Smooth muscle cell (in vitro differentiated cells): ENCODE measurements around the gene VPS37D. TPM values are rescaled to one million over a fixed set of nuclear protein-coding genes. Genes with fewer than 3 reads are reported as not detected.
"Not testable (repeated sequence)": the region's sequence is repeated elsewhere in the genome, so short reads cannot be mapped to it uniquely, and the experiment has no call there.

ENCODE experiments used
- DNase-seq: peaks from one replicate; lab custom pipeline; 2025; ENCODE audit not compliant: unreplicated experiment; lab: John Stamatoyannopoulos, UW
- H2AFZ ChIP-seq: fragments of 200-600 bp; sonication (generic); 2 replicates; pipeline ENCODE4 v1.6.0; 2016; ENCODE audit warnings: antibody characterized with exemption, low read depth, mild to moderate bottlenecking
- H3F3A ChIP-seq: fragments of 200-600 bp; sonication (generic); 2 replicates; pipeline ENCODE4 v1.6.0; 2017; ENCODE audit warnings: antibody characterized with exemption, low read depth
- H3K27ac ChIP-seq: fragments of 200-600 bp; sonication (generic); 2 replicates; pipeline ENCODE4 v1.5.1; 2016; ENCODE audit warnings: low read depth, mild to moderate bottlenecking
- H3K27me3 ChIP-seq: fragments of 200-600 bp; sonication (generic); 2 replicates; pipeline ENCODE4 v1.6.1; 2016; ENCODE audit warnings: low read depth, mild to moderate bottlenecking
- H3K36me3 ChIP-seq: fragments of 200-600 bp; sonication (generic); 2 replicates; pipeline ENCODE4 v1.5.1; 2016; ENCODE audit warnings: low read depth
- H3K4me1 ChIP-seq: fragments of 200-600 bp; sonication (generic); 2 replicates; pipeline ENCODE4 v1.5.1; 2016; ENCODE audit warnings: low read depth
- H3K4me2 ChIP-seq: fragments of 200-600 bp; sonication (generic); 2 replicates; pipeline ENCODE4 v1.6.0; 2016; ENCODE audit warnings: mild to moderate bottlenecking
- H3K4me3 ChIP-seq: fragments of 200-600 bp; sonication (generic); 2 replicates; pipeline ENCODE4 v1.5.1; 2016; ENCODE audit warnings: mild to moderate bottlenecking
- H3K79me2 ChIP-seq: fragments of 200-600 bp; sonication (generic); 2 replicates; pipeline ENCODE4 v1.6.0; 2016; ENCODE audit warnings: low read depth, mild to moderate bottlenecking
- H3K9ac ChIP-seq: fragments of 200-600 bp; sonication (generic); 2 replicates; pipeline ENCODE4 v1.6.0; 2016; ENCODE audit warnings: low read depth
- H3K9me3 ChIP-seq: fragments of 200-600 bp; sonication (generic); replicated peaks from 2 replicates; pipeline ENCODE4 v1.5.1; 2016; ENCODE audit warnings: low read depth
- H4K20me1 ChIP-seq: fragments of 200-600 bp; sonication (generic); 2 replicates; pipeline ENCODE4 v1.6.0; 2016; ENCODE audit warnings: low read depth
- WGBS: methylation state at CpG from one replicate; pipeline ENCODE4 v1.1.7; 2016; ENCODE audit warnings: low lambda C conversion rate; 5-methylcytosine and 5-hydroxymethylcytosine counted together
- polyA plus RNA-seq: library from polyadenylated mRNA; unstranded; fragments of >200 nt; fragmentation: Nextera tagmentation; extraction: Ambion mirVana; gene quantifications from 2 replicates; pipeline ENCODE4 v1.2.1, GENCODE V29; 2016
- total RNA-seq: library from RNA; depleted of rRNA; stranded (reverse); fragments of >200 nt; gene quantifications from 2 replicates; pipeline ENCODE4 v1.2.3, GENCODE V29; 2014
- TF ChIP-seq, protein P1 (sequence below): fragments of 200-600 bp; sonication (generic); IDR thresholded peaks from 2 replicates; pipeline ENCODE4 v1.5.1; 2017; ENCODE audit warnings: borderline replicate concordance, mild to moderate bottlenecking, antibody characterized with exemption; ENCODE audit not compliant: insufficient read depth, poor library complexity, severe bottlenecking

The VPS37D gene
- total and polyA plus RNA-seq, 2 experiments from 2014 or later: 7.1 to 8.7 TPM

DNA sequence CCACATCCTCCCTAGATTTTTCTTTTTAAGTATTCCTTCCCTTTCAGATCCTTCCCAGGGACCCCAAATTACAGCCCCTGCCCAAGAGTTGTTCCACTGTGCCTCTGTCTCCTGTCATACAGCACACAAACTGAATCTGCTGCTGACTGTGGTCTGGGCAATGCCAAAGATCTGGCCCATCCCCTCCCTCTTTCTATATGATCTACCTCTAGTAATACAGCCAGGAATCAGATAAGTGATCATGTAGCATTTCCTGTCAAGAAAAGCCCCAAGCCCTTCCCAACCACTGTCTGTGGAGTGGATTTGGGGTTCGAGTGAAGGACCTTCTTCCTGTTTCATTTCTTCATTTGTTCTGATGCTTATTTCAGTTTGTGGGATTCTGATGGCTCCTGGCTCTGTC is 45.1 kb downstream of the VPS37D start:
- no peaks in the 10 kb centered on the region for H3K27me3 ChIP-seq
- DNase-seq: no peak
- 85% methylated on average over 1 of the region's 1 CpG for WGBS
- H3K4me3 ChIP-seq: no peak overlapping the region
- TF ChIP-seq, protein P1, sequence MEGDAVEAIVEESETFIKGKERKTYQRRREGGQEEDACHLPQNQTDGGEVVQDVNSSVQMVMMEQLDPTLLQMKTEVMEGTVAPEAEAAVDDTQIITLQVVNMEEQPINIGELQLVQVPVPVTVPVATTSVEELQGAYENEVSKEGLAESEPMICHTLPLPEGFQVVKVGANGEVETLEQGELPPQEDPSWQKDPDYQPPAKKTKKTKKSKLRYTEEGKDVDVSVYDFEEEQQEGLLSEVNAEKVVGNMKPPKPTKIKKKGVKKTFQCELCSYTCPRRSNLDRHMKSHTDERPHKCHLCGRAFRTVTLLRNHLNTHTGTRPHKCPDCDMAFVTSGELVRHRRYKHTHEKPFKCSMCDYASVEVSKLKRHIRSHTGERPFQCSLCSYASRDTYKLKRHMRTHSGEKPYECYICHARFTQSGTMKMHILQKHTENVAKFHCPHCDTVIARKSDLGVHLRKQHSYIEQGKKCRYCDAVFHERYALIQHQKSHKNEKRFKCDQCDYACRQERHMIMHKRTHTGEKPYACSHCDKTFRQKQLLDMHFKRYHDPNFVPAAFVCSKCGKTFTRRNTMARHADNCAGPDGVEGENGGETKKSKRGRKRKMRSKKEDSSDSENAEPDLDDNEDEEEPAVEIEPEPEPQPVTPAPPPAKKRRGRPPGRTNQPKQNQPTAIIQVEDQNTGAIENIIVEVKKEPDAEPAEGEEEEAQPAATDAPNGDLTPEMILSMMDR: no peak
- H3K79me2 ChIP-seq: peaks cover 49% of the 10 kb centered on the region
- no peaks in the 10 kb centered on the region for H3K9me3 ChIP-seq
- H4K20me1 ChIP-seq: peaks cover 96% of the 10 kb centered on the region
- no peak overlapping the region for H3K4me2 ChIP-seq
- H3K4me1 ChIP-seq: no peaks in the 10 kb centered on the region
- no peak overlapping the region for H3K27ac ChIP-seq
- H2AFZ ChIP-seq: no peak overlapping the region
- no peaks in the 10 kb centered on the region for H3K36me3 ChIP-seq
- H3K9ac ChIP-seq: no peak overlapping the region
- peaks cover 4% of the 10 kb centered on the region for H3F3A ChIP-seq

DNA sequence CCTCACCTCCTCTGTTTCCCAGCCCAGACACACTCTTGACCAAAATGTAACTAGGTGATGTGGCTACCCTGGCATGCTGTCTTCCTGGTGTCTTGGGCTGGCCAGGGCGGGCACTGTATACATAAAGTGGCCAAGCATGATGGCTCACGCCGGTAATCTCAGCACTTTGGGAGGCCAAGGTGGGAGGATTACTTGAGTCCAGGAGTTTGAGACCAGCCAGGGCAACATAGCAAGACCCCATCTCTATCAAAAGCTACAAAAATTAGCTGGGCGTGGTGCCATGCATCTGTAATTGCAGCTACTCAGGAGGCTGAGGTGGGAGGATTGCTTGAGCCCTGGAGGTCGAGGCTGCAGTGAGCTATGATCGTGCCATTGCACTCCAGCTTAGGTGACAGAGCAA is 45.7 kb downstream of the VPS37D start:
- H2AFZ ChIP-seq, H3K4me3 ChIP-seq, H3K9ac ChIP-seq, H3K9me3 ChIP-seq, H3K4me1 ChIP-seq, DNase-seq, H3K36me3 ChIP-seq, H3K4me2 ChIP-seq, H3F3A ChIP-seq, H3K27me3 ChIP-seq, H3K27ac ChIP-seq: not testable (repeated sequence)
- H4K20me1 ChIP-seq: peaks cover 97% of the 10 kb centered on the region
- WGBS: over 99% methylated on average over 6 of the region's 6 CpGs
- H3K79me2 ChIP-seq: peaks cover 49% of the 10 kb centered on the region

DNA sequence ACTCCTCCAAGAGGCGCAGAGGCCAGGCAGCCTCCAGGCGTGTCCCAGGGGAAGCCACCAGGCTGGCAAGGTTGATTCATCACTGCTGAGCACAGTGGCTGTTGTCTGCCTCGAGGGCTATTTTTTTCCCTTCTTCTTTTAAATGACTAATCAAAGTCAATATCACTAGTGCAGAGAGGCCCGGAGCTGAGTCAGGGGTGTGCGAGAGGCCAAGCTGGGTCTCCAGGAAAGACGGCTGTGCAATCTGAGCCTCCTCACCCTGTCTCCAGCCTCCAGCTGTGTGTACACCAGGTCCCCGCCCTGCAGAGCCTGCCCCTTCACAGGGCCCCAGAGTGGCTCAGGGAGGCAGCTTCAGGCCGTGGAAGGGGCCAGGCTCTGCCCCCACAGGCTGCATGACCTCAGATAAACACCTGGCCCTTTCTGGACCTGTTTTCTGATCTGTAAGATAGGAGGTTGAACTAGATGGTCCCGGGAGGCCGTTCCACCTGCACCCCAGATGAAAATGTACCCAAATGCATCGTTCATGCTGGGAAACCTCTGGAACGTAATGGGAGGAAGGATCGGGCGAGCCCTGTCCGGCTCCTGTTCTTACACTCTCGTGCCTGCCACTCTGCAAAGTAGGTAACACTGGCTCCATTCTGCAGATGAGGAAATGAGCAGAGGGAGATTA is 48.2 kb downstream of the VPS37D start:
- WGBS: 39% methylated on average over 16 of the region's 16 CpGs
- H3K9ac ChIP-seq: no peak overlapping the region
- H4K20me1 ChIP-seq: peaks cover 76% of the 10 kb centered on the region
- H3K9me3 ChIP-seq: no peaks in the 10 kb centered on the region
- H3K4me2 ChIP-seq: peak overlapping the region; percentile 90
- no peaks in the 10 kb centered on the region for H3K27me3 ChIP-seq
- peak overlapping the region; percentile 69 for H3K27ac ChIP-seq
- no peaks in the 10 kb centered on the region for H3K36me3 ChIP-seq
- peaks cover 4% of the 10 kb centered on the region for H3F3A ChIP-seq
- H3K4me1 ChIP-seq: no peaks in the 10 kb centered on the region
- DNase-seq: peak; percentile 62
- TF ChIP-seq, protein P1: no peak
- H3K79me2 ChIP-seq: peaks cover 48% of the 10 kb centered on the region
- no peak overlapping the region for H3K4me3 ChIP-seq
- no peak overlapping the region for H2AFZ ChIP-seq

DNA sequence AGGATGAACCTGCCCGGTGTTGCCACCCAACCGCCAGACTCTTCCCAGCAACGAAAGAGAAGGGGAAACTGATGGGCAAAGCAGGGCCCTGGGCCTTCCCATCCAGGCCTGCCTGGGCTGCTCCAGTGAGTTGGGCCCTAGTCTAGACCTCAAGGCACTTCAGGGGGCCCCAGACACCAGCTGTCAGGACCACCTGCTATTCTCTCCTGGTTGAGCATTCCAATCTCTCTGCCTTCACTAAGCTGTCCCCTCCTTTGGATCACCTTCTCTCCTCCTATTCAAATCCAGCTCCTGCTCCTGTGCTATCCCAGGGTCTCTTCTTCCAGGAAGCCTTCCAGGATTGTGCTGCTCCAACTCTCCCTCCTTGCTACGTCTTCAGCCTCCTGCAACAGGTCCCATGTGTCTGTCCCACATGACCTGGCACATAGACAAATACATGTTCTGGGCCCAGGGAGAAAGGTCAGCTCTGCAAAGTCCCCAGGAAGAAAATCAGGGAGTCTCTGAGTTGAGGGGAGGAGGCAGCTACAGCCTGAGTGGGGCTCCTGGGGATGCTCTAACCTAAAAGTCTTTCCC is 48.8 kb downstream of the VPS37D start:
- no peak for DNase-seq
- Histone ChIP-seq H3K79me2 (peaks cover 43% of the 10 kb centered on the region), H3F3A (peaks cover 4% of the 10 kb centered on the region), H3K27me3 (no peaks in the 10 kb centered on the region), H3K27ac (peak overlapping the region; percentile 63), H3K4me1 (no peaks in the 10 kb centered on the region), H2AFZ (no peak overlapping the region), H3K9ac (no peak overlapping the region), H3K9me3 (no peaks in the 10 kb centered on the region), H3K36me3 (no peaks in the 10 kb centered on the region), H3K4me3 (no peak overlapping the region), H3K4me2 (peak overlapping the region; percentile 90), H4K20me1 (peaks cover 70% of the 10 kb centered on the region)
- WGBS: 92% methylated on average over 4 of the region's 4 CpGs
- TF ChIP-seq, protein P1: no peak
